ENCODE measurements around the gene ERMN.

- no peak for TF ChIP-seq POLR2A (IDR thresholded peaks at IDR 0.05)
- no peak for TF ChIP-seq CTCF (IDR thresholded peaks at IDR 0.05)
Observed at GRCh38 chr2:157269922-157270321, 55.7 kb downstream of the ERMN start.
